SU-DHL-6 (cell line): ENCODE data around the gene ZIK1.

Experiments used
- EZH2phosphoT487 ChIP-seq: fragments of 200-600 bp; sonication (generic), shearing (Covaris generic); conservative IDR thresholded peaks from 2 replicates; pipeline ENCODE4 v1.6.1; 2018; ENCODE audit warnings: mild to moderate bottlenecking, antibody characterized with exemption, low read length, moderate library complexity, mixed read lengths
- TF ChIP-seq, protein P1 (sequence below): fragments of 200-600 bp; sonication (generic); IDR thresholded peaks from one replicate; pipeline ENCODE4 v1.5.1; 2017; ENCODE audit warnings: antibody characterized with exemption, mild to moderate bottlenecking, low read length, moderate library complexity; ENCODE audit not compliant: insufficient read depth, poor library complexity, severe bottlenecking

DNA sequence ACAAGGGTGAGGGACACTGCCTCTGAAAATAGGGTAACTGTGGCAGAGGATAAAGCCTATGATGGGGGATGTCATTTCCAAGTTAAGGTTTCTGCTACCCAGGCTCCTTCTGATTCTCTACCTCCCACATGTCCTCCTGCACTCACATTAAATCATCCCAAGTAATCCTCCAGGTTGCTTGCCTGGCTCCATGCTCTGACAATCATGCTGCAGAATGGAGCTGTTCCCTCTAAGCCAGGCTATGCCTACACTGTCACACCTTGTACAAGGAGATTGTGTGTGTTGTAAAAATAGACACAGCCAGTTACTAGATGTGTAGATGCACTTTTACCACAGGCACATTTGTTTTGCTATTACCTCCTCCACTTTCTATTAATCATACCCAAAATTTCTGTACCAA lies 13.2 kb upstream of the ZIK1 start:
- TF ChIP-seq, protein P1, sequence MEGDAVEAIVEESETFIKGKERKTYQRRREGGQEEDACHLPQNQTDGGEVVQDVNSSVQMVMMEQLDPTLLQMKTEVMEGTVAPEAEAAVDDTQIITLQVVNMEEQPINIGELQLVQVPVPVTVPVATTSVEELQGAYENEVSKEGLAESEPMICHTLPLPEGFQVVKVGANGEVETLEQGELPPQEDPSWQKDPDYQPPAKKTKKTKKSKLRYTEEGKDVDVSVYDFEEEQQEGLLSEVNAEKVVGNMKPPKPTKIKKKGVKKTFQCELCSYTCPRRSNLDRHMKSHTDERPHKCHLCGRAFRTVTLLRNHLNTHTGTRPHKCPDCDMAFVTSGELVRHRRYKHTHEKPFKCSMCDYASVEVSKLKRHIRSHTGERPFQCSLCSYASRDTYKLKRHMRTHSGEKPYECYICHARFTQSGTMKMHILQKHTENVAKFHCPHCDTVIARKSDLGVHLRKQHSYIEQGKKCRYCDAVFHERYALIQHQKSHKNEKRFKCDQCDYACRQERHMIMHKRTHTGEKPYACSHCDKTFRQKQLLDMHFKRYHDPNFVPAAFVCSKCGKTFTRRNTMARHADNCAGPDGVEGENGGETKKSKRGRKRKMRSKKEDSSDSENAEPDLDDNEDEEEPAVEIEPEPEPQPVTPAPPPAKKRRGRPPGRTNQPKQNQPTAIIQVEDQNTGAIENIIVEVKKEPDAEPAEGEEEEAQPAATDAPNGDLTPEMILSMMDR = no peak
- TF ChIP-seq EZH2phosphoT487 = no peak
